NCI-H1417 (cell line): ENCODE data around the gene NOP9.

Source experiments
- DNase-seq, 3 experiments: peaks; one replicate each; lab custom pipeline; 2025; lab: John Stamatoyannopoulos, UW

The NOP9 gene

DNA sequence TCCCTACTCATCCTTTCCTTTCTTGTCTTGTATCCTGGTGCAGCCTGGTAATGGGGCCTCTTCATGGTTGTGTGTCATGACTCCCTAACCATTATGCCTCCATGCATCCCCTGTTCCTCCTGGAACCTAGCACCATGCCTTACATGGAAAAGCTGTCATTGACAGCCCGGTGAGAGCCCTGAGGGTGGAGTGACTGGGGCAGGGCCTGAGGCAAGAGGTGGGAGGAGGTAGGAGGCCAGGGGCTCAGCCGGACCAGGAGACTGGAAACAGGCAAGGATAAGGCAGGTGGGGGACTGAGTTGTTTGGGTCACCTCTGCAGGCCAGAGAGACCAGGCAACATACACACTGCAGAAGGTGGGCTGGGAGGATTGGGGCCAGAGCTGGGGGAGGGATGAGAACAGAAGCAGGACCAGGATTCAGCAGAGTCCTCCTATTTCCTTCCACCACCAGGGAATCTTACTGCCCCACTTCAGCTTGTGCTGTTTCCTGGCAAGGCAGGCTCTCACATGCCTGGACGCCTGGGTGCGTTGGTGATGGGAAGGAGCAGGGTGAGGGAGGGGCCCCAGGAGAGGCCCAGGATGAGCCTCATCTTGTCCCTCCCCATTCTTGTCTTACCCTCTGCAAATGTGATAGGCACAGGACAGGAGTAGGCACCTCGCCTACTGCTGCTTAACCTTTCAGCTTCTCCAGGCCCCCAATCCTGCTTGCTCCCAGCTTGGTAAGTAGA lies 10.1 kb downstream of the NOP9 start, which contains the start of gene LTB4R2:
Gene LTB4R2, plus strand, starts transcription at position 603 of the 727 bp plus-strand sequence. CDS start 525 bp downstream, outside the sequence.
- peak in 1 of 3 experiments; percentile 42 for DNase-seq

DNA sequence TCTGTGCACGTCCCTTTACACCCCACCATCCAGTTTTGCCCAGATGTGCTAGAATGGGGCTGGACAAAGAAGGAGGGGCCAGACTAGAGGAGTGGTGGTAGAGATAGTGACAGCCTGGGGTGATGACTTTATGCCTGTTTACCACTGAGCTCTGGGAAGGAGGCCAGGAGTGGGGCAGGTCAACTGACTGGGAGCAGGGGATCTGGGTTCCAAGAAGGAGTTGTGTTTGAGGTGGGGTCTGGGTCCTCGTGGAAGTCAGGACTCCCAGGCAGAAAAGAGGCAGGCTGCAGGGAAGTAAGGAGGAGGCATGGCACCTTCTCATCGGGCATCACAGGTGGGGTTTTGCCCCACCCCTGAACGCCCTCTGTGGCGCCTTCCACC lies 10.6 kb downstream of the NOP9 start:
- no peak for DNase-seq

- peak; percentile 85 to 97 (median 96) for DNase-seq
Measured at GRCh38 chr14:24310646-24311604, 11.3 kb downstream of the NOP9 start, which contains the start of gene LTB4R. LTB4R (plus strand) TSS chr14:24311502; CDS start chr14:24315652, 4,150 bp downstream.

DNA sequence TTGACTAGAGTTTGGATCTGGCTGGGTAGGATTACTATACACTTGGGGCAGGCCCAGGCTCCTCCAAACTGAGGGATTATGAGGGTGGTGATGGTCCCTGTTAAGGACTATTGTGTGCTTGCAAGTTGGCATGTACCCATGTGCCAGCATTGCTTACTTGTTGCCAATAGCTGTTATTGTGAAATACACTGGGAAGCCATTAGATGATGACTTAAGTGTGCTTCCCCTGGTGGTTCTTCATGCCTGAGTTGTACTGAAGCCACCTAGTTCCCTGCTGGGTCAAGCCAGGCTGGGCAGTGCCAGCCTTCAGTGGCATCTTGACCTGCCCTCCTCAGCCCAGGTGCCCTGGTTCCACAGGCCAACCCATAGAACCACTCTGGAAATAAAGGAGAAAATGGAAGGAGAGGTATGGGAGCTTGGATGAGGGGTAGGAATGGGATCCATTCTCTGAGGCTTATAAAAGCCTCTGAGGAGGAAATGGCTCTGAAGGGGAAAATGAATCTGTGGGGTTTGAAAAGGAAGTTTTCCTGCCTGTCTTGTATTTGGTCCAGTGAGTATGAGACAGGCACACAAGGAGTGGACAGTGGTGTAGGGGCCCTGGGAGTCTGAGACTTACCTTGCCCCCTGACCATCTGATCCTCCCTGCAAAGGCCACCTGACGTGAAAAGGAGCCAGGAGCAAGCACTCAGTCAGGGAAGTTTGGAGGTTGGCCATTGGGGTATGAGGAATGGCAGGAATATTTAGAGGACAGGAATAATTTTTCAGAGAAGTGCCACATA lies 12.4 kb downstream of the NOP9 start:
- peak in 1 of 3 experiments; percentile 52 for DNase-seq

GRCh38 chr14:24312736-24313507 lies 13.3 kb downstream of the NOP9 start:
- DNase-seq = no peak

- no peak for DNase-seq
Measured at GRCh38 chr14:24313913-24314312, 14.3 kb downstream of the NOP9 start.

- no peak for DNase-seq
Measured at GRCh38 chr14:24314377-24315193, 14.9 kb downstream of the NOP9 start.

DNA sequence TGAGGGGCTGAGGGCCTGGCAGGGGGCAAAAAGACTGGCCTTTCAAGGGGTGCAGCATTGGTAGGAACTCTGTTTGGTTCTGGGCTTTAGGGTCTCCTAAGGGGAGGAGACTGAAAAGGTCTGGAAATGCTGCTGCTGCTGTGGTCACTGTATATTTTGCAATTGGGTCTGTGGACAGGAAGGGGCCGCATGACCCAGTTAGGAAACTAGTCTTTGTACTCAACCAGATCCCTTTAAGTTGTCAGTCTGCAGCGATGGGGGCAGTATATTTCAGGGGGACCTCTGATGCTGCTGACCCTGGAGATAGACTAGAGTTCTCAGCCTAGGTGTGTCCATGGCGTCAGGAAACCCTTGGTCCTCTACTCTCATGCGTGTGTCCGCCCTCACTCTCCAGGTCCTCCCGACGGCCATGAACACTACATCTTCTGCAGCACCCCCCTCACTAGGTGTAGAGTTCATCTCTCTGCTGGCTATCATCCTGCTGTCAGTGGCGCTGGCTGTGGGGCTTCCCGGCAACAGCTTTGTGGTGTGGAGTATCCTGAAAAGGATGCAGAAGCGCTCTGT lies 15.7 kb downstream of the NOP9 start:
- DNase-seq = no peak

DNA sequence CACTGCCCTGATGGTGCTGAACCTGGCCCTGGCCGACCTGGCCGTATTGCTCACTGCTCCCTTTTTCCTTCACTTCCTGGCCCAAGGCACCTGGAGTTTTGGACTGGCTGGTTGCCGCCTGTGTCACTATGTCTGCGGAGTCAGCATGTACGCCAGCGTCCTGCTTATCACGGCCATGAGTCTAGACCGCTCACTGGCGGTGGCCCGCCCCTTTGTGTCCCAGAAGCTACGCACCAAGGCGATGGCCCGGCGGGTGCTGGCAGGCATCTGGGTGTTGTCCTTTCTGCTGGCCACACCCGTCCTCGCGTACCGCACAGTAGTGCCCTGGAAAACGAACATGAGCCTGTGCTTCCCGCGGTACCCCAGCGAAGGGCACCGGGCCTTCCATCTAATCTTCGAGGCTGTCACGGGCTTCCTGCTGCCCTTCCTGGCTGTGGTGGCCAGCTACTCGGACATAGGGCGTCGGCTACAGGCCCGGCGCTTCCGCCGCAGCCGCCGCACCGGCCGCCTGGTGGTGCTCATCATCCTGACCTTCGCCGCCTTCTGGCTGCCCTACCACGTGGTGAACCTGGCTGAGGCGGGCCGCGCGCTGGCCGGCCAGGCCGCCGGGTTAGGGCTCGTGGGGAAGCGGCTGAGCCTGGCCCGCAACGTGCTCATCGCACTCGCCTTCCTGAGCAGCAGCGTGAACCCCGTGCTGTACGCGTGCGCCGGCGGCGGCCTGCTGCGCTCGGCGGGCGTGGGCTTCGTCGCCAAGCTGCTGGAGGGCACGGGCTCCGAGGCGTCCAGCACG lies 16.4 kb downstream of the NOP9 start:
- no peak for DNase-seq

DNA sequence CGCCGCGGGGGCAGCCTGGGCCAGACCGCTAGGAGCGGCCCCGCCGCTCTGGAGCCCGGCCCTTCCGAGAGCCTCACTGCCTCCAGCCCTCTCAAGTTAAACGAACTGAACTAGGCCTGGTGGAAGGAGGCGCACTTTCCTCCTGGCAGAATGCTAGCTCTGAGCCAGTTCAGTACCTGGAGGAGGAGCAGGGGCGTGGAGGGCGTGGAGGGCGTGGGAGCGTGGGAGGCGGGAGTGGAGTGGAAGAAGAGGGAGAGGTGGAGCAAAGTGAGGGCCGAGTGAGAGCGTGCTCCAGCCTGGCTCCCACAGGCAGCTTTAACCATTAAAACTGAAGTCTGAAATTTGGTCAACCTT lies 16.9 kb downstream of the NOP9 start:
- DNase-seq = no peak

DNA sequence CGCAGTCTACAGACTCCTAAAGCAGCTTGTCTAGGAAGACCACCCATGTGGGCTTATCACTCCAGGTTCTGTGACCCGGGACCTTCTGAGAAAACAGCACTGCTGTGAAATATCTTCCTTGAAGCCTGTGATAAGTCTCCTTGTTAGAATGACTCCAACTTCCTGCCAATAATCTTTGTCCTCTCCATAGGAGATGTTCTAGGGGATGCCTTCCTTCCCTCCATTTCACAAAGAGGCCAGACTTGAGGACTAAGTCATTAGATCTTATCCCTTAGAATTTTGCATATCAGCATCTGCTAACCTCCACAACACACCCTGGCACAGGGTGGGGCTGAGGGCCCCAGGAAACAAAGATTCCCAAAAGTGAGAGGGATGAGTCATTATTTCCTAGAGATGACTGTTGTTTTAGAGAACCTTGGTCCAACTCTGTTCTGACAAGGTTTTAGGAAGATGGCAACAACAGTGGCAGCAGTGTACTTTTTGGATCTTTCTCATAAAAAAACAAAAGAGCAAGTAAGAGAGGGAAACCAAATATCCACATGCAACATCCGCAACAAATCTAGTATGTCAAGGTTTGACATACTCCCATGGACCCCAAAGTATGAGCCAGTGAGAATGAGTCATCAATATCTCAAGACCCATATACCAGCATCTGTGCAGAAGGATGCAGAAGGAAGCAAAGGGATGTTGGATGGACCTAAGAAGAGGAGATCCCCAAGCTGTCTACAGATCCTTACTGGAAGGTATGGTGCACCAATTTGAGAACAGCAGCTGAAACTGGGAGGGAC lies 17.7 kb downstream of the NOP9 start:
- no peak for DNase-seq

GRCh38 chr14:24321212-24321975 lies 21.7 kb downstream of the NOP9 start:
- no peak for DNase-seq

DNA sequence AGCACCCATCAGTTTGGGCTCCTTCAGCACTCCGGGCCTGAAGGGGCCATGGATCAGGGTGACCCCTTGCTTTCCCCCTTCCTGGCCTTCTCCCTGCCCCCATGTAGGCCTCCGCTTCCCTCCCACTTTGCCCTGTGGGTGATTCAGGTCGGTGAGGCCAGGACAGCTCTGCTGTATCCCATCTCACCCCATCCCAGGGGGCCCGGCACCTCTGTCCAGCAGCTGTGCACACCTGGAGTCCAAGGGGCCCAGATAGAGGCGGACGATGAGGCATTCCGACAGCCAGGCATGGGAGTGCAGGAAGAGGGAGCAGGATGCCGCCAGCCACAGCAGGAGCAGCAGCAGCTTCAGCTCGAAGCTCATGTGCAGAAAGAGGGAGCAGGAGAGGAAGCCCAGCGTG lies 23.0 kb downstream of the NOP9 start:
- DNase-seq = no peak

DNA sequence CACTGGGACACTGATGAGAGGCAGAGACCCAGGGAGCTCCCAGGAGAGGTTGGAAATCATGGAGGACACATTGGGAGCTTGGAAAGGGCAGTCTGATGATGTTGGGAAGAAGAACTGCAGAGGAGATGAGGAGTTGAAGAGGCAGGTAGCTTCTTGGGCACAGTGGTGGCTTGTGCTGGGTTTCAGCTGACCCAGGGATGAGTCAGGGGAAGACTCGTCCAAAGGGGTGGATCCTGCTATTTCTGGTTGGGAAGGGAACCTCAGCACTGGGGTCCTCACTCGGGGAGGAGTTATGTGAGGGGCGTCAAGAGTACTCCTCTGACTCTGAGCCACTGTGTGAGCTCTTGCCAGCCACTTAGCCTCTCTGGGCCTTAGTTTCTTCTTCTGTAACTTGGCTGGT lies 23.7 kb downstream of the NOP9 start:
- DNase-seq = no peak

DNA sequence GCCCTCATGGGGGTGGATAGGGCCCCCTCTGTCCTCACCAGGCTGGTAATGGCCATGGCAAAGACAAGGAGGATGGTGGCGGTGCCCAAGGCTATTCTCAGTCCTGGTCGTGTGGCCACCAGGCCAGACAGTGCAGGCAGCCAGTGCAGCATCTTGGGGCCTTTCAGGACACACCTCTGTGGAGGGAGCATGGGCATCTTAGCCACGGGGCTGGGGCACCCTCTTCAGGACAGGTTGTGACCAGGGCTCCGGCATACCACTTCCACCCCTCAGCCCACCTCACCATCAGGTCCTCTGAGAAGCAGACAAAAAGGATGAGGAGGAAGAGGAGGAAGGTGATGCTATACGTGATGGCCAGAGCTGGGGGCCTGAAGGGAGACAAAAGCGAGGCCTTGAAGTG lies 24.4 kb downstream of the NOP9 start:
- DNase-seq = no peak

DNA sequence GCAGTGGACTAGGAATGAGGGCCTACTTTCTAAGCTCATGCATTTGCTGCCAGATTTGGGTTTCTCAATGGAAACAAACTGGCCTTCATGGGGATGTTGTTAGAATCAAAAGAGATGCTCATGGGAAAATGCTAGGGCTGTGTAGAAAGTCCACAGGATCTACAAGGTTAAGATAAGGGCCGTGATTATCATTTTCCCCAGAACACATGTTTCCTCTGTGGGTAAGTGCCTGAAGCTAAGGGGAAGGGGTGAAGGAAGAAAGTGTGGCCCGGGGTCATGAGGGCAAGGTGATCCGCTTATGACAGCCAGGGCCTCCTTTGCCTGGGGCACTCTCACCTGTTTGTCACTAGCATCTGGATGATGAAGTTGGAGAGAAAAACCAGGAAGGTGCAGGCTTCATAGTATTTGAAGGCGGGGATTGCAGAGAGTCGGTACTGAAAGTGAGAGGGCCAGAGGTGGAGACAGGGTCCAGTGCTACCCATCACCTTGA lies 25.4 kb downstream of the NOP9 start:
- no peak for DNase-seq

- no peak for DNase-seq
Measured at GRCh38 chr14:24325963-24326362, 26.3 kb downstream of the NOP9 start.

DNA sequence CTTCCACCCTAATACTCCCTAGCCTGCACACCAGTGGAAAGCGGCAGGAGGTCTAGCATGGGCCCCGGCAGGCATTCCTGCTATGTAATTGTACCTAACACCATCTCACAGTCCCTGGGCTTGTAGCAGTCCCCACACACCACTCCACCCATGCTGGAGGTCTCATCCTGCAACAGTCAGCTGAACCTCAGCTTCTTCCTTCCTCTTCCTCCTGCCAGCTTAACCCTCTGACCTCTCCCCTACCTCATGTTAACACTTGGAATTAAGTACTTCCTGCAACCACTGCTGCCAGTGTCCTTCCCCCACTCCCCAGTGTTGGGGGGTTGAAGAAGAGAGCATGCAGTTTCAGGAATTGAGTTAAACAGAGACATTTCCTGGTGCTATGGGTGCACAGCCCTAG lies 27.7 kb downstream of the NOP9 start:
- DNase-seq = no peak
